ENCODE data around the gene SEC22C.

SEC22C gene

DNA sequence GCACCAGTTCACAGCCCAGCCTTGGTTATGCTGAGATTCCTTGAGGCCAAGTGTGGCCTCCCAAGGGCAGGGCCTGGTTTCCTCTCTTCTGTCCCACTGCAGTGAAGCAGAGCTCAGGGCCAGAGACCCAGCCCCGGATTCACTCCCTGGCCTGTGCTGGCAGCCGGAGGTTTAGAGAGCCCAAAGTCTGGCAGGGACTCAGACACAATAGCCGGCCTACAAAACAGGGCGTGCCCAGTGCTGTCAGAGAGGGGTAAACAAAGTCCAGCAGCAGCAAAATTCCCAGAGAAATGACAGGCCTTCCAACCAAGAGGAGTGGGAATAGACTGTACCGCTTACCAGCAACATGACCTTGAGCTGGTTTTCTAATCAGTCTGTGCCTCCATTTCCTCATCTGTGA is 65.3 kb downstream of the SEC22C start:
- Histone ChIP-seq H3K9ac (ENCODE audit: low read length in 5 of 5) (no peak overlapping the region), H3K9me3 (ENCODE audit: control insufficient read depth in 5 of 5, low read length in 5 of 5) (no peaks in the 10 kb centered on the region), H3K27ac (ENCODE audit: low read depth, low read length) (no peak overlapping the region), H3K36me3 (ENCODE audit: control insufficient read depth in 5 of 5, insufficient read depth in 5 of 5, low read length in 5 of 5) (peaks cover 0 to 15% (median 4%) of the 10 kb centered on the region in 5 donors), H3K4me3 (ENCODE audit: low read depth in 1 of 5, low read length in 5 of 5) (no peak overlapping the region), H3K4me1 (ENCODE audit: control insufficient read depth in 5 of 5, insufficient read depth in 5 of 5, low read length in 5 of 5) (peaks cover 5 to 29% (median 20%) of the 10 kb centered on the region in 5 donors), H3K27me3 (ENCODE audit: control insufficient read depth in 5 of 5, insufficient read depth in 4 of 5, low read length in 5 of 5) (no peaks in the 10 kb centered on the region)

DNA sequence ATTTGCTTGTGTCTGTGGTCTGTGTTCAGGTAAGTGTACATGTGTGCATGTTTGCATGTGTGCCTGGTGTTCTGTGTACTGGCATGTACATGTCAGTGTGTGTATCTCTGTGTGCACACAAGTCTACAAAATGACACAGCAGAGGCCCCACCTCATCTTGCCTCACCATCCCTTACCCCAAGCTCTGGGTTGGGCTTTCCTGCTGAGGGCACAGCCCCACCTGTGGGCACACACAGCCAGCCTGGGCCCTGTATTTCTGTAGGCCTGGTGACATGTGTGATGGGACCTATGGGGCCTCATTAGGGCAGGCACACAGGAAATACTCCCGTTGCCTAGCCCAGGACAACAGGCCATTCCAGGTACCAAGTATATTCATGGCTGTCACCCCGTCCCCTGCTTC is 65.8 kb downstream of the SEC22C start:
- H3K9ac ChIP-seq (ENCODE audit: low read length in 5 of 5) = no peak overlapping the region
- no peaks in the 10 kb centered on the region for H3K27me3 ChIP-seq (ENCODE audit: control insufficient read depth in 5 of 5, insufficient read depth in 4 of 5, low read length in 5 of 5)
- H3K27ac ChIP-seq (ENCODE audit: low read depth, low read length) = no peak overlapping the region
- peaks cover 5 to 33% (median 25%) of the 10 kb centered on the region in 5 donors for H3K4me1 ChIP-seq (ENCODE audit: control insufficient read depth in 5 of 5, insufficient read depth in 5 of 5, low read length in 5 of 5)
- H3K9me3 ChIP-seq (ENCODE audit: control insufficient read depth in 5 of 5, low read length in 5 of 5) = no peaks in the 10 kb centered on the region
- H3K36me3 ChIP-seq (ENCODE audit: control insufficient read depth in 5 of 5, insufficient read depth in 5 of 5, low read length in 5 of 5) = peaks cover 0 to 12% (median 4%) of the 10 kb centered on the region in 5 donors
- no peak overlapping the region for H3K4me3 ChIP-seq (ENCODE audit: low read depth in 1 of 5, low read length in 5 of 5)

DNA sequence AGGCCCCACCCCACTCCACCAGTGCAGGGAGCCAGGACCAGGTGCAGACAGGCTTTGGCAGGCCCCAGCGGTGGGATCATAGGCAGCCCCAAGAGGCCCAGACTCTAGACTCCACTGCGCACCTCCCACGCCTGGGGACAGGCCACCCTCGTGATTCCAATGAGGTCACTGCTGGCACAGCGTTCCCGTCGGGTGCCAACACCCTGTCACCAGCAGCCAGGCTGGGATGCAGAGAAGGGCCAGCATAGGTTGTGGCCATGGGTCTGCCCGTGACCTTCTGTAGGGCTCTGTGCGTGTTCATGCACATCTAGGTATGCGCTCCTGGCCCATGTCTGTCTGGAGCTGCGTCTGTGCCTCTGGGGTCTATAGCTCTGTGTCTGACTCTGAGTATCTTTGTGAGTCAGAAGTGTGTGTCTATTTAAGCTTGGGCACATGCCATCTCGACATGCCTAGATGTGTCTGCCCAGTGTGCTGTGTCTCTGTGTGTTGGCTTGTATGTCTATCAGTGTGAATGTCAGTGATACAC is 66.3 kb downstream of the SEC22C start:
- H3K27ac ChIP-seq (ENCODE audit: low read depth, low read length) = no peak overlapping the region
- H3K4me3 ChIP-seq (ENCODE audit: low read depth in 1 of 5, low read length in 5 of 5) = no peak overlapping the region
- no peak overlapping the region for H3K9ac ChIP-seq (ENCODE audit: low read length in 5 of 5)
- no peaks in the 10 kb centered on the region for H3K27me3 ChIP-seq (ENCODE audit: control insufficient read depth in 5 of 5, insufficient read depth in 4 of 5, low read length in 5 of 5)
- peaks cover 10 to 39% (median 30%) of the 10 kb centered on the region in 5 donors for H3K4me1 ChIP-seq (ENCODE audit: control insufficient read depth in 5 of 5, insufficient read depth in 5 of 5, low read length in 5 of 5)
- peaks cover 0 to 12% (median 4%) of the 10 kb centered on the region in 5 donors for H3K36me3 ChIP-seq (ENCODE audit: control insufficient read depth in 5 of 5, insufficient read depth in 5 of 5, low read length in 5 of 5)
- no peaks in the 10 kb centered on the region for H3K9me3 ChIP-seq (ENCODE audit: control insufficient read depth in 5 of 5, low read length in 5 of 5)

DNA sequence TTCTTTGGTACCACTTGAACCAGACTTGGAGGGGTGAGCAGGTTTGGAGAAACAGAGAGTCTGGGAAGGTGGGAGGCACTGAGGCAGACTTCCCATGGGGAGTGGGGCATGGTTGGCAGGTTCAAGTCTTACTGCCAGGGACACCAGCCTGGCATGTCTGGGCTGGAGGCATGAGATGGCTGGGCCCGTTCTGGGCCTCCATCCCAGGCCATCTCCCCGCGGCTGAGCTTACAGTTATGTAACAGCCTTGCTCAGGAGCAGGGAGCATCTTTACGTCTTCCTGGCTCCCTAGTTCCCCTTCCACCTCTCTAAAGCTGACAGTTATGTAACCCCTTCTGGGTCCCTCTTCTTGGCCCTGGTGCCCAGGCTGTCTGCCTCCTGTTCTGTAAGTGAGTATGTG is 66.9 kb downstream of the SEC22C start:
- Histone ChIP-seq H3K27me3 (ENCODE audit: control insufficient read depth in 5 of 5, insufficient read depth in 4 of 5, low read length in 5 of 5) (no peaks in the 10 kb centered on the region), H3K27ac (ENCODE audit: low read depth, low read length) (no peak overlapping the region), H3K36me3 (ENCODE audit: control insufficient read depth in 5 of 5, insufficient read depth in 5 of 5, low read length in 5 of 5) (peaks cover 0 to 12% (median 4%) of the 10 kb centered on the region in 5 donors), H3K4me3 (ENCODE audit: low read depth in 1 of 5, low read length in 5 of 5) (no peak overlapping the region), H3K9ac (ENCODE audit: low read length in 5 of 5) (no peak overlapping the region), H3K4me1 (ENCODE audit: control insufficient read depth in 5 of 5, insufficient read depth in 5 of 5, low read length in 5 of 5) (peaks cover 11 to 44% (median 36%) of the 10 kb centered on the region in 5 donors), H3K9me3 (ENCODE audit: control insufficient read depth in 5 of 5, low read length in 5 of 5) (no peaks in the 10 kb centered on the region)

DNA sequence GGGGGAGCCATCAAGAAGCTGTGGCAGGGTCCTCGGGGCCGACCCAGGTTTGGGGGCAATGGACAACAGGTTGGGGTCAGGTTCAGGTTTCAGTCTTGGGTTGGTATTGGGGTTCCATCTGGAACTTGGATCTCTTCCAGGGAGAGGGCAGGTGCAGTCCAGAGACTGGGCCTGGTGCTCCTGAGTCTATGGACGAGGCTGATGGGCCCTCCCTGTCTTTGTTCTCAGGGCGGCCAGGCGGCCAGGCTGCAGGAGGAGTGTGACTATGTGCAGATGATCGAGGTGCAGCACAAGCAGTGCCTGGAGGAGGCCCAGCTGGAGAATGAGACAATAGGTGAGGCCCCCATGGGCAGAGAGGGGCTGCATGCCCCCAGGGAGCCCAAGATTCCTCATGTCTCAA is 68.2 kb downstream of the SEC22C start:
- Histone ChIP-seq H3K9ac (ENCODE audit: low read length in 5 of 5) (no peak overlapping the region), H3K4me1 (ENCODE audit: control insufficient read depth in 5 of 5, insufficient read depth in 5 of 5, low read length in 5 of 5) (peaks cover 11 to 47% (median 40%) of the 10 kb centered on the region in 5 donors), H3K9me3 (ENCODE audit: control insufficient read depth in 5 of 5, low read length in 5 of 5) (no peaks in the 10 kb centered on the region), H3K27ac (ENCODE audit: low read depth, low read length) (no peak overlapping the region), H3K4me3 (ENCODE audit: low read depth in 1 of 5, low read length in 5 of 5) (no peak overlapping the region), H3K27me3 (ENCODE audit: control insufficient read depth in 5 of 5, insufficient read depth in 4 of 5, low read length in 5 of 5) (no peaks in the 10 kb centered on the region), H3K36me3 (ENCODE audit: control insufficient read depth in 5 of 5, insufficient read depth in 5 of 5, low read length in 5 of 5) (peaks cover 0 to 12% (median 4%) of the 10 kb centered on the region in 5 donors)

- no peaks in the 10 kb centered on the region for H3K9me3 ChIP-seq (ENCODE audit: control insufficient read depth in 5 of 5, low read length in 5 of 5)
- H3K27me3 ChIP-seq (ENCODE audit: control insufficient read depth in 5 of 5, insufficient read depth in 4 of 5, low read length in 5 of 5) = no peaks in the 10 kb centered on the region
- no peak overlapping the region for H3K27ac ChIP-seq (ENCODE audit: low read depth, low read length)
- no peak overlapping the region for H3K9ac ChIP-seq (ENCODE audit: low read length in 5 of 5)
- peaks cover 0 to 12% (median 4%) of the 10 kb centered on the region in 5 donors for H3K36me3 ChIP-seq (ENCODE audit: control insufficient read depth in 5 of 5, insufficient read depth in 5 of 5, low read length in 5 of 5)
- no peak overlapping the region for H3K4me3 ChIP-seq (ENCODE audit: low read depth in 1 of 5, low read length in 5 of 5)
- H3K4me1 ChIP-seq (ENCODE audit: control insufficient read depth in 5 of 5, insufficient read depth in 5 of 5, low read length in 5 of 5) = peaks cover 11 to 51% (median 43%) of the 10 kb centered on the region in 5 donors
These were observed 68.6 kb downstream of the SEC22C start for GRCh38 chr3:42513121-42513520.

- Histone ChIP-seq H3K27me3 (ENCODE audit: control insufficient read depth in 5 of 5, insufficient read depth in 4 of 5, low read length in 5 of 5) (no peaks in the 10 kb centered on the region), H3K27ac (ENCODE audit: low read depth, low read length) (no peak overlapping the region), H3K9me3 (ENCODE audit: control insufficient read depth in 5 of 5, low read length in 5 of 5) (no peaks in the 10 kb centered on the region), H3K4me3 (ENCODE audit: low read depth in 1 of 5, low read length in 5 of 5) (no peak overlapping the region), H3K4me1 (ENCODE audit: control insufficient read depth in 5 of 5, insufficient read depth in 5 of 5, low read length in 5 of 5) (peaks cover 13 to 60% (median 51%) of the 10 kb centered on the region in 5 donors), H3K36me3 (ENCODE audit: control insufficient read depth in 5 of 5, insufficient read depth in 5 of 5, low read length in 5 of 5) (peaks cover 0 to 9% (median 4%) of the 10 kb centered on the region in 5 donors), H3K9ac (ENCODE audit: low read length in 5 of 5) (no peak overlapping the region)
These were observed 70.0 kb downstream of the SEC22C start for GRCh38 chr3:42511736-42512135.

GRCh38 chr3:42511201-42511600 is 70.6 kb downstream of the SEC22C start:
- peaks cover 0 to 9% (median 4%) of the 10 kb centered on the region in 5 donors for H3K36me3 ChIP-seq (ENCODE audit: control insufficient read depth in 5 of 5, insufficient read depth in 5 of 5, low read length in 5 of 5)
- H3K4me3 ChIP-seq (ENCODE audit: low read depth in 1 of 5, low read length in 5 of 5) = no peak overlapping the region
- H3K27me3 ChIP-seq (ENCODE audit: control insufficient read depth in 5 of 5, insufficient read depth in 4 of 5, low read length in 5 of 5) = no peaks in the 10 kb centered on the region
- H3K4me1 ChIP-seq (ENCODE audit: control insufficient read depth in 5 of 5, insufficient read depth in 5 of 5, low read length in 5 of 5) = peaks cover 13 to 60% (median 47%) of the 10 kb centered on the region in 5 donors
- H3K9ac ChIP-seq (ENCODE audit: low read length in 5 of 5) = no peak overlapping the region
- H3K9me3 ChIP-seq (ENCODE audit: control insufficient read depth in 5 of 5, low read length in 5 of 5) = no peaks in the 10 kb centered on the region
- peak overlapping the region; percentile 47 for H3K27ac ChIP-seq (ENCODE audit: low read depth, low read length)

- Histone ChIP-seq H3K27me3 (ENCODE audit: control insufficient read depth in 5 of 5, insufficient read depth in 4 of 5, low read length in 5 of 5) (no peaks in the 10 kb centered on the region), H3K4me1 (ENCODE audit: control insufficient read depth in 5 of 5, insufficient read depth in 5 of 5, low read length in 5 of 5) (peaks cover 13 to 56% (median 47%) of the 10 kb centered on the region in 5 donors), H3K36me3 (ENCODE audit: control insufficient read depth in 5 of 5, insufficient read depth in 5 of 5, low read length in 5 of 5) (peaks cover 0 to 7% (median 0%) of the 10 kb centered on the region in 5 donors), H3K9me3 (ENCODE audit: control insufficient read depth in 5 of 5, low read length in 5 of 5) (no peaks in the 10 kb centered on the region), H3K9ac (ENCODE audit: low read length in 5 of 5) (no peak overlapping the region), H3K27ac (ENCODE audit: low read depth, low read length) (no peak overlapping the region), H3K4me3 (ENCODE audit: low read depth in 1 of 5, low read length in 5 of 5) (no peak overlapping the region)
These were observed 71.4 kb downstream of the SEC22C start for GRCh38 chr3:42510325-42510724.

GRCh38 chr3:42509111-42509510 is 72.7 kb downstream of the SEC22C start:
- H3K9ac ChIP-seq (ENCODE audit: low read length in 5 of 5) = no peak overlapping the region
- H3K9me3 ChIP-seq (ENCODE audit: control insufficient read depth in 5 of 5, low read length in 5 of 5) = no peaks in the 10 kb centered on the region
- H3K4me3 ChIP-seq (ENCODE audit: low read depth in 1 of 5, low read length in 5 of 5) = no peak overlapping the region
- H3K27ac ChIP-seq (ENCODE audit: low read depth, low read length) = no peak overlapping the region
- H3K4me1 ChIP-seq (ENCODE audit: control insufficient read depth in 5 of 5, insufficient read depth in 5 of 5, low read length in 5 of 5) = peaks cover 13 to 54% (median 45%) of the 10 kb centered on the region in 5 donors
- no peaks in the 10 kb centered on the region for H3K27me3 ChIP-seq (ENCODE audit: control insufficient read depth in 5 of 5, insufficient read depth in 4 of 5, low read length in 5 of 5)
- peaks cover 0 to 1% (median 0%) of the 10 kb centered on the region in 5 donors for H3K36me3 ChIP-seq (ENCODE audit: control insufficient read depth in 5 of 5, insufficient read depth in 5 of 5, low read length in 5 of 5)

All from subcutaneous abdominal adipose tissue (tissue), 5 donors.